Stimulated activated naive CD8-positive, alpha-beta T cell treated with anti-CD3 and anti-CD28 coated beads, Interleukin-15, Interleukin-2, amounts not matched to agents 100 ng/mL and 50 ng/mL, for 24 hours (primary cell): ENCODE results near the gene TROAP.
"Not testable (repeated sequence)": the region's sequence is repeated elsewhere in the genome, so short reads cannot be mapped to it uniquely, and the experiment has no call there.

Experiments
- H3K27ac Mint-ChIP-seq: one replicate; pipeline ENCODE4 v1.8.0; 2021; ENCODE audit warnings: mild to moderate bottlenecking, mixed read lengths
- H3K27me3 Mint-ChIP-seq: one replicate; pipeline ENCODE4 v1.8.0; 2021; ENCODE audit warnings: mixed read lengths
- H3K36me3 Mint-ChIP-seq: one replicate; pipeline ENCODE4 v1.8.0; 2021; ENCODE audit warnings: low read depth, mixed read lengths
- H3K4me1 Mint-ChIP-seq: one replicate; pipeline ENCODE4 v1.8.0; 2021; ENCODE audit warnings: low read depth, mixed read lengths
- H3K4me3 Mint-ChIP-seq: one replicate; pipeline ENCODE4 v1.8.0; 2021; ENCODE audit warnings: mild to moderate bottlenecking, mixed read lengths
- H3K9me3 Mint-ChIP-seq: one replicate; pipeline ENCODE4 v1.8.0; 2021; ENCODE audit warnings: mixed read lengths

TROAP gene

GRCh38 chr12:49332441-49332861 is 9.4 kb downstream of the TROAP start:
- H3K9me3 Mint-ChIP-seq = no peaks in the 10 kb centered on the region
- peaks cover 26% of the 10 kb centered on the region for H3K36me3 Mint-ChIP-seq
- H3K27me3 Mint-ChIP-seq = peaks cover 43% of the 10 kb centered on the region
- H3K4me3 Mint-ChIP-seq = no peak overlapping the region
- no peak overlapping the region for H3K27ac Mint-ChIP-seq
- peaks cover 18% of the 10 kb centered on the region for H3K4me1 Mint-ChIP-seq

GRCh38 chr12:49332891-49333371 is 9.9 kb downstream of the TROAP start:
- H3K36me3 Mint-ChIP-seq = peaks cover 22% of the 10 kb centered on the region

GRCh38 chr12:49333778-49334177 is 10.7 kb downstream of the TROAP start:
- Mint-ChIP-seq H3K27me3 (peaks cover 57% of the 10 kb centered on the region), H3K36me3 (peaks cover 20% of the 10 kb centered on the region), H3K4me1 (peaks cover 24% of the 10 kb centered on the region)
- H3K4me3 Mint-ChIP-seq, H3K27ac Mint-ChIP-seq, H3K9me3 Mint-ChIP-seq: not testable (repeated sequence)

More at GRCh38 chr12:49332891-49333371, 9.9 kb downstream of the TROAP start:
- no peaks in the 10 kb centered on the region for H3K9me3 Mint-ChIP-seq
- H3K27ac Mint-ChIP-seq = peak overlapping the region; percentile 58
- H3K4me3 Mint-ChIP-seq = peak overlapping the region; percentile 64
- H3K27me3 Mint-ChIP-seq = peaks cover 48% of the 10 kb centered on the region
- peaks cover 22% of the 10 kb centered on the region for H3K4me1 Mint-ChIP-seq

- peaks cover 24% of the 10 kb centered on the region for H3K4me1 Mint-ChIP-seq
- no peak overlapping the region for H3K4me3 Mint-ChIP-seq
- H3K36me3 Mint-ChIP-seq = peaks cover 20% of the 10 kb centered on the region
- H3K9me3 Mint-ChIP-seq = no peaks in the 10 kb centered on the region
- peaks cover 57% of the 10 kb centered on the region for H3K27me3 Mint-ChIP-seq
- H3K27ac Mint-ChIP-seq = no peak overlapping the region
Observed at GRCh38 chr12:49334226-49334625, 11.2 kb downstream of the TROAP start.

GRCh38 chr12:49334681-49335080 is 11.6 kb downstream of the TROAP start:
- no peaks in the 10 kb centered on the region for H3K9me3 Mint-ChIP-seq
- peaks cover 24% of the 10 kb centered on the region for H3K4me1 Mint-ChIP-seq
- H3K27ac Mint-ChIP-seq = no peak overlapping the region
- H3K4me3 Mint-ChIP-seq = no peak overlapping the region
- peaks cover 57% of the 10 kb centered on the region for H3K27me3 Mint-ChIP-seq
- peaks cover 19% of the 10 kb centered on the region for H3K36me3 Mint-ChIP-seq

- Mint-ChIP-seq H3K4me1 (peaks cover 24% of the 10 kb centered on the region), H3K27me3 (peaks cover 64% of the 10 kb centered on the region), H3K4me3 (no peak overlapping the region), H3K27ac (no peak overlapping the region), H3K36me3 (peaks cover 14% of the 10 kb centered on the region), H3K9me3 (no peaks in the 10 kb centered on the region)
Observed at GRCh38 chr12:49335118-49335954, 12.3 kb downstream of the TROAP start.

GRCh38 chr12:49335955-49336644 is 13.0 kb downstream of the TROAP start:
- no peak overlapping the region for H3K27ac Mint-ChIP-seq
- peaks cover 24% of the 10 kb centered on the region for H3K4me1 Mint-ChIP-seq
- no peaks in the 10 kb centered on the region for H3K9me3 Mint-ChIP-seq
- H3K36me3 Mint-ChIP-seq = peaks cover 9% of the 10 kb centered on the region
- H3K4me3 Mint-ChIP-seq = no peak overlapping the region
- H3K27me3 Mint-ChIP-seq = peaks cover 71% of the 10 kb centered on the region

- peaks cover 24% of the 10 kb centered on the region for H3K4me1 Mint-ChIP-seq
- H3K36me3 Mint-ChIP-seq = peaks cover under 1% of the 10 kb centered on the region
- peaks cover 76% of the 10 kb centered on the region for H3K27me3 Mint-ChIP-seq
- H3K4me3 Mint-ChIP-seq = peak within 1 kb of the TSS; percentile 44
- no peaks in the 10 kb centered on the region for H3K9me3 Mint-ChIP-seq
- H3K27ac Mint-ChIP-seq = peak within 1 kb of the TSS; percentile 43
Observed at GRCh38 chr12:49336645-49337584, 13.9 kb downstream of the TROAP start, which contains the start of gene C1QL4. C1QL4 (minus strand) TSS chr12:49337188; CDS start chr12:49336477, 711 bp downstream.

- Mint-ChIP-seq H3K27me3 (peaks cover 73% of the 10 kb centered on the region), H3K36me3 (no peaks in the 10 kb centered on the region), H3K9me3 (no peaks in the 10 kb centered on the region), H3K4me3 (no peak overlapping the region), H3K4me1 (peaks cover 33% of the 10 kb centered on the region), H3K27ac (no peak overlapping the region)
Observed at GRCh38 chr12:49338830-49339463, 15.9 kb downstream of the TROAP start.

GRCh38 chr12:49339464-49339861 is 16.4 kb downstream of the TROAP start:
- Mint-ChIP-seq H3K4me1 (peaks cover 35% of the 10 kb centered on the region), H3K27ac (no peak overlapping the region), H3K9me3 (no peaks in the 10 kb centered on the region), H3K27me3 (peaks cover 74% of the 10 kb centered on the region), H3K36me3 (no peaks in the 10 kb centered on the region), H3K4me3 (no peak overlapping the region)

GRCh38 chr12:49340095-49340870 is 17.2 kb downstream of the TROAP start:
- Mint-ChIP-seq H3K4me1 (peaks cover 32% of the 10 kb centered on the region), H3K4me3 (no peak overlapping the region), H3K36me3 (no peaks in the 10 kb centered on the region), H3K27me3 (peaks cover 69% of the 10 kb centered on the region), H3K27ac (no peak overlapping the region), H3K9me3 (no peaks in the 10 kb centered on the region)

GRCh38 chr12:49340971-49341776 is 18.1 kb downstream of the TROAP start:
- no peak overlapping the region for H3K27ac Mint-ChIP-seq
- no peaks in the 10 kb centered on the region for H3K36me3 Mint-ChIP-seq
- no peak overlapping the region for H3K4me3 Mint-ChIP-seq
- H3K27me3 Mint-ChIP-seq = peaks cover 69% of the 10 kb centered on the region
- H3K4me1 Mint-ChIP-seq = peaks cover 41% of the 10 kb centered on the region
- H3K9me3 Mint-ChIP-seq = no peaks in the 10 kb centered on the region

GRCh38 chr12:49341777-49342065 is 18.7 kb downstream of the TROAP start:
- Mint-ChIP-seq H3K4me3 (no peak overlapping the region), H3K4me1 (peaks cover 45% of the 10 kb centered on the region), H3K36me3 (no peaks in the 10 kb centered on the region), H3K27me3 (peaks cover 72% of the 10 kb centered on the region), H3K9me3 (no peaks in the 10 kb centered on the region), H3K27ac (no peak overlapping the region)
